Upper lobe of right lung (tissue), 1 donor: ENCODE data around the gene KLF16. TPM values are rescaled to one million over a fixed set of nuclear protein-coding genes. Genes with fewer than 3 reads are reported as not detected.

Experiments
- ATAC-seq: fragments of 200-7000 bp; cut with Tn5 transposase; one replicate; pipeline ENCODE4 v1.9.1; 2020; ENCODE audit warnings: mild to moderate bottlenecking, moderate library complexity
- DNase-seq: peaks from one replicate; pipeline ENCODE4 v3.0.0-alpha.2; 2020
- H3K27ac ChIP-seq: fragments of 200-600 bp; one replicate; pipeline ENCODE4 v1.8.0; 2022
- H3K27me3 ChIP-seq: fragments of 200-600 bp; one replicate; pipeline ENCODE4 v1.8.0; 2022; ENCODE audit warnings: mild to moderate bottlenecking
- H3K36me3 ChIP-seq: fragments of 200-600 bp; one replicate; pipeline ENCODE4 v1.8.0; 2022
- H3K4me1 ChIP-seq: fragments of 200-600 bp; one replicate; pipeline ENCODE4 v1.8.0; 2022
- H3K4me3 ChIP-seq: fragments of 200-600 bp; one replicate; pipeline ENCODE4 v1.8.0; 2022; ENCODE audit warnings: mild to moderate bottlenecking
- H3K9me3 ChIP-seq: fragments of 200-600 bp; one replicate; pipeline ENCODE4 v1.8.0; 2022
- CTCF ChIP-seq: fragments of 200-600 bp; IDR thresholded peaks from one replicate; pipeline ENCODE4 v1.8.0; 2022; ENCODE audit warnings: antibody characterized with exemption
- intact Hi-C: fragments of 100-400 bp; cut with DNase I; formaldehyde crosslinking; loops from one replicate; pipeline ENCODE4 v1.11.0; 2022
- total RNA-seq: library from RNA; stranded (reverse); fragmentation: NEBNext Ultra II Directional; extraction: Animal tissue kit (Norgen Biotek cat#: 25700); gene quantifications from one replicate; pipeline ENCODE4 v1.2.1, GENCODE V29; 2021
- donor health status: DM: no; HTN: yes; CAD: no; lungs with severe emphysema.

Gene KLF16
- total RNA-seq, 1 donor from 2014 or later = 28.0 TPM

- Histone ChIP-seq H3K4me3 (peak within 1 kb of the TSS; percentile 63), H3K4me1 (peaks cover 27% of the 10 kb centered on the region), H3K27me3 (no peaks in the 10 kb centered on the region), H3K36me3 (no peaks in the 10 kb centered on the region), H3K9me3 (no peaks in the 10 kb centered on the region), H3K27ac (peak within 1 kb of the TSS; percentile 71)
- no peak for TF ChIP-seq CTCF
- peak; percentile 100 for DNase-seq
- ATAC-seq = peak; percentile 95
- intact Hi-C loops = no loop called here
These were observed 41.9 kb upstream of the KLF16 start, which contains the start of the genes ADAT3 and SCAMP4 for GRCh38 chr19:1905110-1905862. TSS of gene ADAT3 (plus strand) at chr19:1905399. CDS start at chr19:1912048, 6,649 bp downstream. TSS of gene SCAMP4 (plus strand) at chr19:1905399. CDS start at chr19:1915020, 9,621 bp downstream.

- DNase-seq = no peak
- intact Hi-C loops = no loop called here
- TF ChIP-seq CTCF = no peak
- Histone ChIP-seq H3K27ac (peak overlapping the region; percentile 71), H3K4me1 (peaks cover 22% of the 10 kb centered on the region), H3K4me3 (no peak overlapping the region), H3K36me3 (no peaks in the 10 kb centered on the region), H3K27me3 (no peaks in the 10 kb centered on the region), H3K9me3 (no peaks in the 10 kb centered on the region)
- ATAC-seq = no peak
These were observed 41.4 kb upstream of the KLF16 start for GRCh38 chr19:1904860-1905109.

GRCh38 chr19:1902923-1903322 lies 39.5 kb upstream of the KLF16 start:
- ATAC-seq (no peak), DNase-seq (no peak)
- Histone ChIP-seq H3K27ac (no peak overlapping the region), H3K4me1 (peaks cover 14% of the 10 kb centered on the region), H3K9me3 (no peaks in the 10 kb centered on the region), H3K36me3 (no peaks in the 10 kb centered on the region), H3K27me3 (no peaks in the 10 kb centered on the region), H3K4me3 (no peak overlapping the region)
- intact Hi-C loops = no loop called here
- no peak for TF ChIP-seq CTCF

- TF ChIP-seq CTCF = no peak
- peaks cover 14% of the 10 kb centered on the region for H3K4me1 ChIP-seq
- H3K4me3 ChIP-seq = no peak overlapping the region
- H3K27ac ChIP-seq = peak overlapping the region; percentile 75
- no peak for DNase-seq
- no peaks in the 10 kb centered on the region for H3K9me3 ChIP-seq
- peak; percentile 1 for ATAC-seq
- H3K27me3 ChIP-seq = no peaks in the 10 kb centered on the region
- intact Hi-C loops = no loop called here
- no peaks in the 10 kb centered on the region for H3K36me3 ChIP-seq
These were observed 38.6 kb upstream of the KLF16 start for GRCh38 chr19:1901940-1902404.

GRCh38 chr19:1896508-1896907 lies 33.1 kb upstream of the KLF16 start:
- Histone ChIP-seq H3K27me3 (no peaks in the 10 kb centered on the region), H3K4me3 (no peak overlapping the region), H3K9me3 (no peaks in the 10 kb centered on the region), H3K4me1 (peaks cover 27% of the 10 kb centered on the region), H3K36me3 (no peaks in the 10 kb centered on the region), H3K27ac (no peak overlapping the region)
- no peak for TF ChIP-seq CTCF
- DNase-seq = no peak
- intact Hi-C loops = no loop called here
- ATAC-seq = no peak

GRCh38 chr19:1893791-1894190 lies 30.4 kb upstream of the KLF16 start:
- no peak for TF ChIP-seq CTCF
- intact Hi-C loops = no loop called here
- H3K36me3 ChIP-seq = no peaks in the 10 kb centered on the region
- no peak overlapping the region for H3K4me3 ChIP-seq
- no peaks in the 10 kb centered on the region for H3K9me3 ChIP-seq
- no peak for ATAC-seq
- H3K4me1 ChIP-seq = peaks cover 27% of the 10 kb centered on the region
- no peaks in the 10 kb centered on the region for H3K27me3 ChIP-seq
- no peak for DNase-seq
- H3K27ac ChIP-seq = no peak overlapping the region
